ENCODE measurements around the gene RFK. TPM values are rescaled to one million over a fixed set of nuclear protein-coding genes. Genes with fewer than 3 reads are reported as not detected.
"Not testable (repeated sequence)": the region's sequence is repeated elsewhere in the genome, so short reads cannot be mapped to it uniquely, and the experiment has no call there.

Gene RFK
- polyA plus RNA-seq (2013, experiment 1 of 2; ENCODE audit: insufficient read length), result 17.0 TPM
- 16.6 TPM for polyA plus RNA-seq (2013, experiment 2 of 2; ENCODE audit: insufficient read length)

GRCh38 chr9:76394195-76394959 lies at the start of gene RFK:
TSS of gene RFK (minus strand) at chr9:76394426. CDS start at chr9:76394171, 255 bp downstream.
- peak; percentile 95 for DNase-seq

- no peak for DNase-seq
Measured at GRCh38 chr9:76443887-76444286, 49.7 kb upstream of the RFK start.

- DNase-seq, result no peak
Measured at GRCh38 chr9:76441551-76442322, 47.5 kb upstream of the RFK start.

GRCh38 chr9:76438841-76439588 lies 44.8 kb upstream of the RFK start:
- DNase-seq, result no peak

GRCh38 chr9:76437017-76437699 lies 42.9 kb upstream of the RFK start:
- DNase-seq, result not testable (repeated sequence)

GRCh38 chr9:76434897-76435296 lies 40.7 kb upstream of the RFK start:
- not testable (repeated sequence) for DNase-seq

- DNase-seq, result peak; percentile 55
Measured at GRCh38 chr9:76433836-76434235, 39.6 kb upstream of the RFK start.

GRCh38 chr9:76433406-76433805 lies 39.2 kb upstream of the RFK start:
- no peak for DNase-seq

GRCh38 chr9:76431601-76432000 lies 37.4 kb upstream of the RFK start:
- DNase-seq, result no peak

- DNase-seq, result no peak
Measured at GRCh38 chr9:76426807-76427419, 32.7 kb upstream of the RFK start.

GRCh38 chr9:76425677-76426453 lies 31.6 kb upstream of the RFK start:
- DNase-seq, result no peak

GRCh38 chr9:76424491-76424890 lies 30.3 kb upstream of the RFK start:
- no peak for DNase-seq

- no peak for DNase-seq
Measured at GRCh38 chr9:76423216-76424177, 29.3 kb upstream of the RFK start.

- no peak for DNase-seq
Measured at GRCh38 chr9:76419782-76420380, 25.7 kb upstream of the RFK start.

- no peak for DNase-seq
Measured at GRCh38 chr9:76417394-76417793, 23.2 kb upstream of the RFK start.

GRCh38 chr9:76415731-76416130 lies 21.5 kb upstream of the RFK start:
- DNase-seq, result no peak

- no peak for DNase-seq
Measured at GRCh38 chr9:76415154-76415553, 20.9 kb upstream of the RFK start.

GRCh38 chr9:76414661-76415060 lies 20.4 kb upstream of the RFK start:
- DNase-seq, result no peak

- no peak for DNase-seq
Measured at GRCh38 chr9:76413658-76414057, 19.4 kb upstream of the RFK start.

Measured in fibroblast of skin of abdomen (primary cell).